Activated T-helper 9 cell treated with anti-CD3 and anti-CD28 coated beads, Interleukin-2, amount 50 U/mL, for 16 hours (primary cell): Measurements from ENCODE around the gene FSIP2.
"Not testable (repeated sequence)": the region's sequence is repeated elsewhere in the genome, so short reads cannot be mapped to it uniquely, and the experiment has no call there.

Experiments used
- DNase-seq: peaks from one replicate; pipeline ENCODE4 v3.0.0-alpha.2; 2020; ENCODE audit warnings: low read depth

FSIP2 gene

DNA sequence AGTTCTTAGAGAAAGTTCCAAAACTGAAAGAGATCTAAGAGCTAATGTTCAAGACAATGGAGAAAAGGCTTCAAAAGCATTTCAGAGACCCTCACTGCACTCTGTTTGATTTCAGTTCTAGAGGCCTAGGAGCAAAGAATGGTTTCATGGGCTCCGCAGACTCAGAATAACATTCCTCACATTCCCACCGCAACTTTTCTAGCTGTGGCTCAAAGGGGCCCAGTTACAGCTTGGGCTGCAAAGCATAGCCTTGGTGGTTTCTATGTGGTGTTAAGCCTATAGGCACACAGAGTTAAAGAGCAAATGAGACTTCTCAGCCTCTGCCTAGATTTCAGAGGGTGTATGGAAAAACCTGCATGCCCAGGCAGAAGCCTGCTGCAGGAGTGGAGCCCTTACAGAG, 73.0 kb downstream of the FSIP2 start:
- no peak for DNase-seq

DNA sequence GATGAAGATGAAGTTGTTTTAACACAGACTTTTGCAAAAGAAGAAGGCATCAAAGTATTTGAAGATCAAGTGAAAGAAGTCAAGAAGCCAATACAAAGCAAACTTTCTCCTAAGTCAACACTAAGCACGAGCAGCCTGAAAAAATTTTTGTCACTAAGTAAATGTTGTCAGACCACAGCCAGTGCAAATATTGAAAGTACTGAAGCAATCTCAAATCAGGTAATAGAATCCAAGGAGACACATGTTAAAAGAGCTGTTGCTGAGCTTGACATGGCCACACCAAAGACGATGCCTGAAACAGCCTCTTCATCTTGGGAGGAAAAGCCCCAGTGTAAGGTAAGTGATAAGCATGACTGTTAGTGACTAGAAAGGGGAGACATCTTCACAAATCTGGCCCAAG, 75.1 kb downstream of the FSIP2 start:
- no peak for DNase-seq

DNA sequence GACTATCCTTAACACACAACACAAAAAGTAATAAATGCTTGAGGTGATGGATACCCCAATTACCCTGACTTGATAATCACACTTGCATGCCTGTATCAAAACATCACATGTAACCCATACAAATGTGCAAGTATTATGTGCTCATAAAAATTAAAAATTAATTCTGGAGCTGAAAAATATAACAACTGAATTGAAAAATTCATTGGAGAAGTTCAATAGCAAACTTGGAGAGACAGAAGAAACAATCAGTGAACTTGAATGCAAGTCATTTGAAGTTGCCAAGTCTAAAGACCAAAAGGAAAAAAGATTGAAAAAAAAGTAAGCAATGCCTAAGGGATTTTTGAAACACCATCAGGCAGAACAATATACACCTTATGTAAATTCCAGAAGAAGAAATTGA, 79.4 kb downstream of the FSIP2 start:
- no peak for DNase-seq

DNA sequence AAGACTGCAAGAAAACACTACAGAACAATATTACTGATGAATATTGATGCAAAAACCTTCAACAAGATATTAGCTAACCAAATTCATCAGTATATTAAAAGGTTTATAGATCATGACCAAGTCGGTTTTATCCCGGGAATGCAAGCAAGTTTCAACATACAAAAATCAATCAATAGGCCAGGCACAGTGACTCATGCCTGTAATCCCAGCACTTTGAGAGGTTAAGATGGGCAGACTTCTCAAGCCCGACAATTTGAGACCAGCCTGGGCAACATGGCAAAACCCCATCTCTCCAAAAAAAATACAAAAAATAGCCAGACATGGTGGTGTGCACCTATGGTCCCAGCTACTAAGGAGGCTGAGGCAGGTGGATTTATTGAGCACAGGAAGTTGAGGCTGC, 82.9 kb downstream of the FSIP2 start:
- DNase-seq: no peak

DNA sequence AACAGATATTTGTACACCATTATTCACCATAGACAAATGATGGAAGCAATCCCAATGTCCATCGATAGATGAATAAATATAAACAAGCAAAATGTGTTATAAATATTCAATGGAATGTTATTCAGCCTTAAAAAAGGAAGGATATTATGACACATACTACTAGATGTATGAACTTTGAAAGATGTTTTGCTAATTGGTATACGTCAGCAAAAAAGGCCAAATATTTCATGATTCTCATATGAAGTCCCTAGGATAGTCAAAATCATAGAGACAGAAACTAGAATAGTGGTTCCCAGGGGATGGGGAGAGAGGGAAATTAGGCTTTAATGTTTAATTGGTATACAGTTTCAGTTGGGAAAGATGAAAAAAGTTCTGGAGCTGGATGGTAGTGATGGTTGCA, 85.2 kb downstream of the FSIP2 start:
- no peak for DNase-seq

DNA sequence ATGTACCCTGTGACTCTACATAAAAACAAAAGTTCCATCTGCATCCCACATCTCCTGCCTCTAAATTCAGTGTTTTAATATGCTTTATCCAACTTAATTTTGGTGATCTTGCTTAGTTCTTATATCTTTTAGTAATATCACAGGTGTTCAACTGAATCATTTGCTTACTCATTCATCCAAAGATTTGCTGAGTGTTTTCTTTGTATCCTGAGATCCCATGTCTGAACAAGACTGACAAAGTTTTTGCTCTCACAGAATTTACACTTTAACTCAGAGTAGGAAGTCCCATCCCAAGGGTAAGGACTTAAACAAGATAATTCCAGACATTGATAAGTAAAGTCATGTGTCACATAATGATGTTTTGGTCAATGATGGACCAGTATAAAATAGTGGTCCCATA, 87.0 kb downstream of the FSIP2 start:
- no peak for DNase-seq

DNA sequence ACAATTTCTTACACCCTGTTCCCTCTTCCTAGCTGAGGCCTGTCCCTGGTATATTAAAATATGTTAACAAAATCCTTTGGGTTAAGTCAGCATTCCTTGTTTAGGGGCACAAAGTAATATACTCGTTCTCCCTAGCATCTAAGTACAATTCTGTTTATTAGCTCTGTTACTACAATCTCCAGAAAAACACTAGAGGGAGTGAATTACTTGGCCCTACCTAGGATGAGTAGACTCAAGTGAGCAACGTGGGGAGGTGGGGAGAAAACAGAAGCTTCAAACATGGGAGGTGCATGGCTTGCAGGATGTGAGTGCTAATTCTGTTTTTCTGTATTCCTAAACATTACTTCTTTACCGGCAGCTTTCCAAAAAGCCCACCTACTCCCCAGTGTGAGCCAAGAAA, 89.7 kb downstream of the FSIP2 start:
- no peak for DNase-seq

DNA sequence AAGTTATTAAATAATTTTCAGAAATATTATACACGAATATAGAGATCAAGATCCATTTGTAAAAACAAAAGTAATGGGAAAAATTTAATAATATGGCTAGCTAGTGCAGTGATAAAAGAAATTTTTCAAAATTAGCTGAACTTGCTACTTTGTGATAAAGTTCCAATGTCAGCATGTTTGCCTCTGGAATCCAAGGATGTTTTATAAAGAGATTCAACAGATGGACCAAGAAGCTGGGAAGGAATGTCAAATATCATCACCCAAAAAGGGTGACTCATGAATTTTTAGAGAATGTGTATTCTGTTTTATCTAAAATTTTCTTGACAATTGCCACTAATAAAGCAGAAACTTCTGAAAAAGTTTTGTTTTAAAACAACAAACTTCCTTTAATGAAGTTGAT, 95.3 kb downstream of the FSIP2 start:
- no peak for DNase-seq

DNA sequence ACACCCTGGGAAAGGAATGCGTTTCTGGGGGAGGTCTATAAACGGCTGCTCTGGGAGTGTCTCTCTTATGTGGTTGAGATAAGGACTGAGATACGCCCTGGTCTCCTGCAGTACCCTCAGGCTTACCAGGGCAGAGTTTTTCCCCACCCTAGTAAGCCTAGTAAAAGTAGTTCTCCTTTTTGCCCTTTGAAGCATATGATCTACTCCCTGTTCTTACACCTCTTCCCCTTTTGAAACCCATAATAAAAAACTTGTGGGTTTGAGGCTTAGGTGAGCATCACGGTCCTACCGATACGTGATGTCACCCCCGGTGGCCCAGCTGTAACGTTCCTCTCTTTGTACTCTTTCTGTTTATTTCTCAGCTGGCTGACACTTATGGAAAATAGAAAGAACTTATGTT, 97.4 kb downstream of the FSIP2 start:
- DNase-seq: no peak

DNA sequence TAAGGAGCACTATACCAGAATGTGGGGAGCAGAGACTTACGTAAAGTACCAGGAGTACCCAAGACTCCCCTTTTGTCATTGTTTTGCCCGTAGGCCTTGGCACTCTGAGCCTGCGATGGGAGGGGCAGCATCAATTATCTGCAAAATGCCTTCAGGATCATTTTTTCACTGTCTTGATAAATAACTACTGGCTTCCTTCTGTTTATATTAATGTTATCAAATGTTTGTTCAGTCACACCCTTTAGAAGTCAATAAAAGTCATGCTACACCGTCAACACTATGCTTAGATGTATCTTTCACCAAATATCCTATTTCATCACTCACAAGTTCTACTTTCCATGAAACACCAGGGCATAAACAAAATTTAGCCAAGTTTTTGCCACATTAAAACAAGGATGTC, 116.3 kb downstream of the FSIP2 start:
- no peak for DNase-seq

DNA sequence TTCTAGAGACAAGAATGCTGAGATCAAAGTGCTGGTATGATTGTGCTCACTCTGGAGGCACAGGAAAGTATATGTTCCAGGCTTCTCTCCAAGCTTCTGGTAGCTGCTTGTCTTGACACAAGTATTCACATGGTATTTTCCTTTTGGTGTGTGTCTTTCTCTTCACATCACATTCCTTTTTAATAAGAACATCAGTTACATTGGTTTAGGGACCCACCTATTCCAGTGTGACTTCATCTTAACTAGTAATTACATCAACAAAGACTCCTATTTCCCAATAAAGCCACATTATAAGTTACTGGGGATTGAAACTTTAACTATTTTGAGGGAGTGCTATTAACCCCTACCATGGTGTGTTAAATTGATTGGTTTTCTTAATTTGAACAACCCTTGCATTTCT, 119.1 kb downstream of the FSIP2 start:
- no peak for DNase-seq

DNA sequence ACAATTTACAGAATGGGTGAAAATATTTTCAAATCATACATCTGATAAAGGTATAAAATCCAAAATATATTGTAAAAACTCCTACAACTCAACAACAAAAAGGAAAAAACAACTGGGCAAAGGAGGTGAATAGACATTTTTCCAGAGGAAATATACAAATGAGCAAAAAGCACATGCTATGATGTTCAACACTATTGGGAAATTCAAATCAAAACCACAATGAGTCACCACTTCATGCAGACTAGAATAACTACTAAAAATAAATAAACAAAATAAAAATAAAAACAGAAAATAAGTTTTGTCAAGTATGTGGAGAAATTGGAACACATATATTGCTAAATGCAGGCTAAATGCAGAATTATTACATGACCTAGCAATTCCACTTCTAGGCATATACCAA, 120.9 kb downstream of the FSIP2 start:
- DNase-seq: no peak

DNA sequence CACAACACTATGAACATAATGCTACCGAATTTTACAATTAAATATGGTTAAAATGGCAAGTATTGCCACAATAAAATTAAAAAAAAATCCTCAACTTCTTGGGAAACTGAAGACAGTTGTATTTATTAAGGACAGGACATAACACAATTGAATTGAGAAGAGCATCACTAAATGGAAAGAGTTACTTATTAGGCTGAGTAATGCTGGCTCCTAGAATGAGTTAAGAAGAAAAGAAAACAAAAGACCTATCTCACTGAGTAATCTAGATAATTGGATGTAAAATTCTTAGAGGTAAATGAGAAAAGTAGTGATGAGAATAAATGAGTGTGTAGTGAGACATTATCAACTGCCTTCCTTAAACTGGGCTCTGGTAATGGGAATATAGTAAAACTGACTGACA, 121.7 kb downstream of the FSIP2 start:
- DNase-seq: no peak

DNA sequence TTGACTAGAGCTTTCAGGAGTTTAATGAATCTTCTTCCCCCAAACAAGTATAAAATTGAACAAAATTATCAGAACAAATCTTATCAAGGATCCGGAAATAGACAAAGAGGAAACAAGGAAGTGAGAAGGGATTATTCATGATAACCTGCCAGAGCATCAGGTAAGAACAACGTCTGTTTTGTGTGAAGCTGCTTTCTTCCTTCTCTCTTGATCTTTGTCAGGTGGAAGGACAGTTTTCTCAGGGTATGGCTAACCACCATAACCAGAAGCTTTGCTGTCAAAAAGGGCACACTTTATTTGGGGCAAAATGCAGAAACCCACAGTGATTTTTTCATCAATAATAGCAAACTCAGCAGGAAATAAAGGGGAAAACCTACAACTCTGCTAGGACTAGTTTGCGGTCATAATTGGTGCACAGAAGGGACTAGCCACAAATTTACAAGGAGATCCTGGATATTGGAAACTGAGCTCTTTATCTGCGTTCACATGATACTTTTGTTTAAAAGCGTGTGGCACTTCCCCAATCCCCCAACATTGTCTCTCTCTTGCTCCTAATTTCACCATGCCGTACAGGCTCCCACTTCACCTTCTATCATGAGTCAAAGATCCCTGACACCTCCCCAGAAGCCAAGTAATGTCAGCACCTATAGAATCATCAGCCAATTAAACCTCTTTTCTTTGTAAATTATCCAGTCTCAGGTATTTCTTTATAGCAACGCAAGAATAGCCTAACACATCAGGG, 124.2 kb downstream of the FSIP2 start:
- no peak for DNase-seq

DNA sequence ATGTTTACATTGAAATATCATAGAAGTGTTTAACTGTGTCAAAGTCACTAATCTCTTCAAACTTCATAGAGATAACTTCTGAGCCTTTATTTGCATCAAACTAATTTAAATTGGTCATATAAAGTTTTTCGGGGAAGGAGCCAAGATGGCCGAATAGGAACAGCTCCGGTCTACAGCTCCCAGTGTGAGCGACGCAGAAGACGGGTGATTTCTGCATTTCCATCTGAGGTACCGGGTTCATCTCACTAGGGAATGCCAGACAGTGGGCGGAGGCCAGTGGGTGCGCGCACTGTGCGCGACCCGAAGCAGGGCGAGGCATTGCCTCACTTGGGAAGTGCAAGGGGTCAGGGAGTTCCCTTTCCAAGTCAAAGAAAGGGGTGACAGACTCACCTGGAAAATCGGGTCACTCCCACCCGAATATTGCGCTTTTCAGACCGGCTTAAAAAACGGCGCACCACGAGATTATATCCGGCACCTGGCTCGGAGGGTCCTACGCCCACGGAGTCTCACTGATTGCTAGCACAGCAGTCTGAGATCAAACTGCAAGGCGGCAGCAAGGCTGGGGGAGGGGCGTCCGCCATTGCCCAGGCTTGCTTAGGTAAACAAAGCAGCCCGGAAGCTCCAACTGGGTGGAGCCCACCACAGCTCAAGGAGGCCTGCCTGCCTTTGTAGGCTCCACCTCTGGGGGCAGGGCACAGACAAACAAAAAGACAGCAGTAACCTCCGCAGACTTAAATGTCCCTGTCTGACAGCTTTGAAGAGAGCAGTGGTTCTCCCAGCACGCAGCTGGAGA, 126.1 kb downstream of the FSIP2 start:
- DNase-seq: not testable (repeated sequence)

DNA sequence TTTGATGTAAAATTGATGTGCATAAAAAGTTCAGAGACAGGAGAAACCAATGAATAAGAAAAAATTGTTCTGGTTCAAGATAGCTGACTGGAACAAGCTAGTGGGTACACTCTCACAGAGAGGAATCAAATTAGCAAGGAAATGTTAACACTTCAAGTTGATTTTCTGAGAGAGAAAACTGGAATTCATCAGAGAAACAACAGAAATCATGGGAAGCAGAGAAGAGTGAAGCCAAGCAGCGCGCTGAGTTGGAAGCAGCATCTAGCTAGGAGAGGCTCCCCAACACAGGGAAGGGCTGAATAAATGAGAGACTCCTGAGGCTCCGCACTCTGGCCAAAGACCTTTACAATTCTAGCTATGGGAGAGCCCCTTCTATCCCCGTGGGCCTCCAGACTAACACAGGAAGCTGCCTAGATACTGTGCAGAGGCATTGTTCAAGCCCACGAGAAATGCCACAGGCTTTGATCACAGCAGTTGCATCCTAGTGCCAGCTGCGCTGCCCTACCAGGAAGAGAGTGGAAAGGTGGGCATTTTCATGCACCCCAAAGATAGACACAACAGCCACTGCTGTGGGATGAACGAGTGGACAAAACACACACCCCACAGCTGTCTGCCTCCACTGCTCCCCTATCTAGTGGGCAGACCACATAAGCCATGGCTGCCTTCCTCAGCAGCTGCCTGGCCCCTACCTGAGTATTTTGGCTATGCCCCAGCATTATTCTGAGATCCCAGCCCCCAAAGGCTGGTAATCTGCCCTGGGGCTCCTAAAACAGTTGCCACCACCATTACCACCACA, 136.7 kb downstream of the FSIP2 start:
- no peak for DNase-seq

DNA sequence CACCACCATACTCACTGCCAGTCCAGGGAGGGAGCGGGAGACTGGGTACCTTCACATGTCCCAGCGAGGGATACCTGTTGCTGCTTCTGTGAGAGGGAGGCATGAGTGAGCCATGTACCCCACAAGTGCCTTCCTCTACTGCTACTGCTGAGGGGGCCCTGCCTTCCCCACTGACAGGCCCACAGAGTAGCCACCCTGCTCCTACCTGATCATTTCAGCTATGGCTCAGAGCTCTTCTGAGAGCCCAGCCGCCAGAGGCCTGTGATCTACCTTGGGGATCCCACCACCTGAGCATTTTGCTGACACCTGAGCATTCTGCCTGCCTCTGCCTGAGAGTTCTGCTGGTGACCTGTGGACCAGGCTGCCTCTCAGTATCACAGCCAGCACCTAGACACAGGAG, 137.6 kb downstream of the FSIP2 start:
- no peak for DNase-seq

DNA sequence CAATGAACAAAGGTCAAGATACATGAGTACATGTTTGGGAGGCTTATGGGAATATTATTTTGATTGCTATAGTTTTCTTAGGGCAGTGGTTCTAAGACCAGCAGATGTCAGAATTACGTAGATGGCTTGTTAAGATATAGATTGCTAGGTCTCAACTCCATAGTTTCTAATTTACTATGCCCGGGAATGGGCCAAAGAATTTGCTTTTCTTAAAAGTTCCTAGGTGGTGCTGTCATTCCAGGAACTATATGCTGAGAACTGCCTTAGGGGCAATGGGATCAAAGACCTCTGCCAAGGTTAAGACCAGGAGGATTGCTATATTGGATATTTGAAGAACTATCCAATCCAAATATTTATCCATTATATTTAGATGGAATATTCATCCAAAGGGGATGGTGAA, 141.8 kb downstream of the FSIP2 start:
- no peak for DNase-seq
